WTC11 (cell line): Measurements from ENCODE around the gene NRXN3. TPM values are rescaled to one million over a fixed set of nuclear protein-coding genes. Genes with fewer than 3 reads are reported as not detected.

Experiments used
- ATAC-seq: fragments of 200-7000 bp; cut with Tn5 transposase; 2 replicates; pipeline ENCODE4 v1.10.0; 2021; ENCODE audit warnings: mild to moderate bottlenecking, moderate library complexity
- CTCF ChIA-PET: fragments of 300-600 bp; sonication (Branson Sonifier 250); formaldehyde crosslinking; loops from one replicate; lab custom pipeline; 2021; ENCODE audit warnings: antibody characterized with exemption; lab: Charles Lee
- POLR2A ChIA-PET: fragments of 350-600 bp; sonication (Branson Sonifier 250); formaldehyde crosslinking; loops from one replicate; lab custom pipeline; 2021; ENCODE audit warnings: antibody characterized with exemption; lab: Charles Lee
- DNase-seq: peaks from one replicate; pipeline ENCODE4 v3.0.0; 2021; ENCODE audit warnings: low spot score
- H3K27ac Mint-ChIP-seq: 2 replicates; pipeline ENCODE4 v1.8.0; 2021; ENCODE audit warnings: mixed read lengths
- H3K27me3 Mint-ChIP-seq: 2 replicates; pipeline ENCODE4 v1.8.0; 2021; ENCODE audit warnings: low read depth, mild to moderate bottlenecking, moderate library complexity, mixed read lengths
- H3K36me3 Mint-ChIP-seq: 2 replicates; pipeline ENCODE4 v1.8.0; 2021; ENCODE audit warnings: mixed read lengths
- H3K4me1 Mint-ChIP-seq: 2 replicates; pipeline ENCODE4 v1.8.0; 2022; ENCODE audit warnings: mixed read lengths
- H3K4me3 Mint-ChIP-seq: 2 replicates; pipeline ENCODE4 v1.8.0; 2021; ENCODE audit warnings: mild to moderate bottlenecking, moderate library complexity, mixed read lengths
- H3K9me3 Mint-ChIP-seq: 2 replicates; pipeline ENCODE4 v1.8.0; 2021; ENCODE audit warnings: mixed read lengths
- CREB1 ChIP-seq: sonication (generic); formaldehyde crosslinking; IDR thresholded peaks from 2 replicates; pipeline ENCODE4 v1.8.0; 2023; ENCODE audit warnings: mild to moderate bottlenecking, missing genetic modification reagents
- CREM ChIP-seq: sonication (generic); formaldehyde crosslinking; IDR thresholded peaks from 2 replicates; pipeline ENCODE4 v1.8.1; 2022; ENCODE audit warnings: mild to moderate bottlenecking, missing genetic modification reagents, moderate library complexity
- EMX1 ChIP-seq: fragments of 250-450 bp; sonication (Bioruptor Pico); IDR thresholded peaks from 2 replicates; pipeline ENCODE4 v1.8.0; 2021; ENCODE audit warnings: mild to moderate bottlenecking
- HMGA2 ChIP-seq: fragments of 250-450 bp; sonication (Bioruptor Pico); IDR thresholded peaks from 2 replicates; pipeline ENCODE4 v1.4.0; 2021; ENCODE audit warnings: mild to moderate bottlenecking, moderate library complexity
- MYBL2 ChIP-seq: sonication (generic); formaldehyde crosslinking; IDR thresholded peaks from 2 replicates; pipeline ENCODE4 v1.8.1; 2023; ENCODE audit warnings: mild to moderate bottlenecking, moderate library complexity, missing genetic modification reagents
- NFYB ChIP-seq: sonication (generic); formaldehyde crosslinking; conservative IDR thresholded peaks from 2 replicates; pipeline ENCODE4 v1.8.0; 2022; ENCODE audit warnings: low read depth, missing genetic modification reagents
- SP1 ChIP-seq: sonication (generic); formaldehyde crosslinking; conservative IDR thresholded peaks from 2 replicates; pipeline ENCODE4 v1.8.1; 2022; ENCODE audit warnings: missing genetic modification reagents
- ZBTB21 ChIP-seq: sonication (generic); formaldehyde crosslinking; IDR thresholded peaks from 2 replicates; pipeline ENCODE4 v1.8.1; 2023; ENCODE audit warnings: mild to moderate bottlenecking, missing genetic modification reagents, borderline replicate concordance
- ZNF121 ChIP-seq: sonication (generic); formaldehyde crosslinking; IDR thresholded peaks from 2 replicates; pipeline ENCODE4 v1.8.0; 2023; ENCODE audit warnings: missing genetic modification reagents
- ZNF317 ChIP-seq: sonication (generic); formaldehyde crosslinking; IDR thresholded peaks from 2 replicates; pipeline ENCODE4 v1.8.1; 2023; ENCODE audit warnings: low read depth, mild to moderate bottlenecking, moderate library complexity, missing genetic modification reagents, borderline replicate concordance
- total RNA-seq: library from RNA; stranded (reverse); gene quantifications from 3 replicates; pipeline ENCODE4 v1.2.3, GENCODE V29; 2021
- TF ChIP-seq, protein P1 (sequence below): fragments of 250-450 bp; sonication (Bioruptor Pico); IDR thresholded peaks from 2 replicates; pipeline ENCODE4 v1.9.0; 2021; ENCODE audit warnings: mild to moderate bottlenecking
- TF ChIP-seq, protein P2 (sequence below): sonication (generic); formaldehyde crosslinking; IDR thresholded peaks from 2 replicates; pipeline ENCODE4 v1.8.1; 2022; ENCODE audit warnings: low read depth, missing genetic modification reagents, borderline replicate concordance
- TF ChIP-seq, protein P3 (sequence below): fragments of 200-600 bp; IDR thresholded peaks from 2 replicates; pipeline ENCODE4 v1.8.0; 2022; ENCODE audit warnings: antibody characterized with exemption
- TF ChIP-seq, protein P4 (sequence below): sonication (generic); formaldehyde crosslinking; IDR thresholded peaks from 2 replicates; pipeline ENCODE4 v1.8.0; 2022; ENCODE audit warnings: missing genetic modification reagents
- TF ChIP-seq, protein P5 (sequence below): sonication (generic); formaldehyde crosslinking; IDR thresholded peaks from 2 replicates; pipeline ENCODE4 v1.8.1; 2022; ENCODE audit warnings: mild to moderate bottlenecking, moderate library complexity, missing genetic modification reagents

The NRXN3 gene
- total RNA-seq, 1 experiment from 2014 or later: 3.0 TPM

DNA sequence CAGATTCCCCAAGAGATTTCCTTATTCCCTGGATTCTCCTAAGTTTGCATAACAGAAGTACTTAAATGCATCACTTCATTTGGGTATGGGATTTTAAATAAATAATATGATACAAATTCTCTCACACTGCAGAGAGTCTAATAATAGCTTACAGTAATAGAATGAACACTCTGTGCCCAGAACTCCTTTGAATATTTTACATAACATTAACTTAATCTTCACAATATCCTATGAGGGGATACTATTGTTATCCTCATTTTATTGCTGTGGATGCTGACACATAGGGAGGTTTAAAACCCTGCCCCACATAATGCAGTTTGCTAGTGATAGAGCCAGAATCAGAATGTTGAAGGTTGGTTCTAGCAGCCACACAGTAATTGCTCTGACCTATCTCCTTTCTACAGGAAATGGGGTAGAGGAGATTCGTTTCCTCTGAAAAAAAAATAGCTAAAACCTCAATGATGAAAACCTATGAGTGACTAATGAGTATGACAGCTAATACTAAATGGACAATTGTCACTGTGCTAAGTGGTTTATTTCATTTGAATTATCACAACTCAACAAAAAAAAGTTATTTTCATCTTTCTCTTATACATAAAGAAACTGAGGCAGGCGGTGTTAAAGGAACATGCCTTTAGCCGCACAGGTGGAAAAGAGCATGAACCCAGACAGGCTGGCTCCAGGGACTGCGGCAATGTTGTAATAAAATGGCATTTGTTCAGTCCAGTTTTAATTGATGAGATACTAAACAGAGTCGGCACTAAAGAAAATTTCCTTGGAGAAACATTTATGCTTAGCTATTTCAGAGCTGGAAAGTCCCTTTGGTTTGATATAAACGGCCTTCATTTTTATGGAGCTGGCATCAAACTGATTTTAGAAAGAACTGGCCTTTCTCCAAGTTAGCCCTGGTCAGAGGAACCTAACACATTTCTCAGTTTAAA lies 880.9 kb downstream of the NRXN3 start (continued):
- no peak for TF ChIP-seq ZNF317 (CRISPR knock-in tag)
- TF ChIP-seq, protein P1, sequence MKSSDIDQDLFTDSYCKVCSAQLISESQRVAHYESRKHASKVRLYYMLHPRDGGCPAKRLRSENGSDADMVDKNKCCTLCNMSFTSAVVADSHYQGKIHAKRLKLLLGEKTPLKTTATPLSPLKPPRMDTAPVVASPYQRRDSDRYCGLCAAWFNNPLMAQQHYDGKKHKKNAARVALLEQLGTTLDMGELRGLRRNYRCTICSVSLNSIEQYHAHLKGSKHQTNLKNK (CRISPR knock-in tag): no peak
- TF ChIP-seq, all 79 proteins: peak for 0

DNA sequence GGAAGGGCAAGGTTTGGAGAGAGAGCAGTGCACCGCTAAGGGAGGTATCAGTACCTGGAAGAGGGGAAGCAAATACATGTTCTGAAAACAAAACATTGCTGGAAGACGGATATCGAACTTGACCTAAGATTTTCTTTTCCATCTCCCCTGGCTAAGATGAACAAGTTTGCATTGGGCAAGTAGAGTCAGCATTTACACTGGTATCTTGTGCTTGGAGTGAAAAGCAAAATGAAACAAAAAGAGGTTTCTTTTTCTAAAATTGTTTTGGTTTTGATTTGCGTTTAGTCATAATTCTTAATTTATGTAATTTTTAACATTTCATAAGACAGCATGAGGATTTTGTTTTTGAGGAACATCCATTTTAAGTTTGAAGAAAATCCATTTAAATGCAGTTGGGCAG lies 881.6 kb downstream of the NRXN3 start:
- TF ChIP-seq, protein P2, sequence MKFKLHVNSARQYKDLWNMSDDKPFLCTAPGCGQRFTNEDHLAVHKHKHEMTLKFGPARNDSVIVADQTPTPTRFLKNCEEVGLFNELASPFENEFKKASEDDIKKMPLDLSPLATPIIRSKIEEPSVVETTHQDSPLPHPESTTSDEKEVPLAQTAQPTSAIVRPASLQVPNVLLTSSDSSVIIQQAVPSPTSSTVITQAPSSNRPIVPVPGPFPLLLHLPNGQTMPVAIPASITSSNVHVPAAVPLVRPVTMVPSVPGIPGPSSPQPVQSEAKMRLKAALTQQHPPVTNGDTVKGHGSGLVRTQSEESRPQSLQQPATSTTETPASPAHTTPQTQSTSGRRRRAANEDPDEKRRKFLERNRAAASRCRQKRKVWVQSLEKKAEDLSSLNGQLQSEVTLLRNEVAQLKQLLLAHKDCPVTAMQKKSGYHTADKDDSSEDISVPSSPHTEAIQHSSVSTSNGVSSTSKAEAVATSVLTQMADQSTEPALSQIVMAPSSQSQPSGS (CRISPR knock-in tag): no peak
- TF ChIP-seq EMX1 (CRISPR knock-in tag) (no peak), ZNF121 (CRISPR knock-in tag) (no peak), ZBTB21 (no peak), NFYB (CRISPR knock-in tag) (no peak), MYBL2 (CRISPR knock-in tag) (no peak), SP1 (CRISPR knock-in tag) (no peak), HMGA2 (no peak), CREM (CRISPR knock-in tag) (no peak), CREB1 (CRISPR knock-in tag) (no peak)
- TF ChIP-seq, protein P3, sequence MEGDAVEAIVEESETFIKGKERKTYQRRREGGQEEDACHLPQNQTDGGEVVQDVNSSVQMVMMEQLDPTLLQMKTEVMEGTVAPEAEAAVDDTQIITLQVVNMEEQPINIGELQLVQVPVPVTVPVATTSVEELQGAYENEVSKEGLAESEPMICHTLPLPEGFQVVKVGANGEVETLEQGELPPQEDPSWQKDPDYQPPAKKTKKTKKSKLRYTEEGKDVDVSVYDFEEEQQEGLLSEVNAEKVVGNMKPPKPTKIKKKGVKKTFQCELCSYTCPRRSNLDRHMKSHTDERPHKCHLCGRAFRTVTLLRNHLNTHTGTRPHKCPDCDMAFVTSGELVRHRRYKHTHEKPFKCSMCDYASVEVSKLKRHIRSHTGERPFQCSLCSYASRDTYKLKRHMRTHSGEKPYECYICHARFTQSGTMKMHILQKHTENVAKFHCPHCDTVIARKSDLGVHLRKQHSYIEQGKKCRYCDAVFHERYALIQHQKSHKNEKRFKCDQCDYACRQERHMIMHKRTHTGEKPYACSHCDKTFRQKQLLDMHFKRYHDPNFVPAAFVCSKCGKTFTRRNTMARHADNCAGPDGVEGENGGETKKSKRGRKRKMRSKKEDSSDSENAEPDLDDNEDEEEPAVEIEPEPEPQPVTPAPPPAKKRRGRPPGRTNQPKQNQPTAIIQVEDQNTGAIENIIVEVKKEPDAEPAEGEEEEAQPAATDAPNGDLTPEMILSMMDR: no peak
- TF ChIP-seq, protein P4, sequence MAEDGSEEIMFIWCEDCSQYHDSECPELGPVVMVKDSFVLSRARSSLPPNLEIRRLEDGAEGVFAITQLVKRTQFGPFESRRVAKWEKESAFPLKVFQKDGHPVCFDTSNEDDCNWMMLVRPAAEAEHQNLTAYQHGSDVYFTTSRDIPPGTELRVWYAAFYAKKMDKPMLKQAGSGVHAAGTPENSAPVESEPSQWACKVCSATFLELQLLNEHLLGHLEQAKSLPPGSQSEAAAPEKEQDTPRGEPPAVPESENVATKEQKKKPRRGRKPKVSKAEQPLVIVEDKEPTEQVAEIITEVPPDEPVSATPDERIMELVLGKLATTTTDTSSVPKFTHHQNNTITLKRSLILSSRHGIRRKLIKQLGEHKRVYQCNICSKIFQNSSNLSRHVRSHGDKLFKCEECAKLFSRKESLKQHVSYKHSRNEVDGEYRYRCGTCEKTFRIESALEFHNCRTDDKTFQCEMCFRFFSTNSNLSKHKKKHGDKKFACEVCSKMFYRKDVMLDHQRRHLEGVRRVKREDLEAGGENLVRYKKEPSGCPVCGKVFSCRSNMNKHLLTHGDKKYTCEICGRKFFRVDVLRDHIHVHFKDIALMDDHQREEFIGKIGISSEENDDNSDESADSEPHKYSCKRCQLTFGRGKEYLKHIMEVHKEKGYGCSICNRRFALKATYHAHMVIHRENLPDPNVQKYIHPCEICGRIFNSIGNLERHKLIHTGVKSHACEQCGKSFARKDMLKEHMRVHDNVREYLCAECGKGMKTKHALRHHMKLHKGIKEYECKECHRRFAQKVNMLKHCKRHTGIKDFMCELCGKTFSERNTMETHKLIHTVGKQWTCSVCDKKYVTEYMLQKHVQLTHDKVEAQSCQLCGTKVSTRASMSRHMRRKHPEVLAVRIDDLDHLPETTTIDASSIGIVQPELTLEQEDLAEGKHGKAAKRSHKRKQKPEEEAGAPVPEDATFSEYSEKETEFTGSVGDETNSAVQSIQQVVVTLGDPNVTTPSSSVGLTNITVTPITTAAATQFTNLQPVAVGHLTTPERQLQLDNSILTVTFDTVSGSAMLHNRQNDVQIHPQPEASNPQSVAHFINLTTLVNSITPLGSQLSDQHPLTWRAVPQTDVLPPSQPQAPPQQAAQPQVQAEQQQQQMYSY (CRISPR knock-in tag): no peak
- TF ChIP-seq, protein P5, sequence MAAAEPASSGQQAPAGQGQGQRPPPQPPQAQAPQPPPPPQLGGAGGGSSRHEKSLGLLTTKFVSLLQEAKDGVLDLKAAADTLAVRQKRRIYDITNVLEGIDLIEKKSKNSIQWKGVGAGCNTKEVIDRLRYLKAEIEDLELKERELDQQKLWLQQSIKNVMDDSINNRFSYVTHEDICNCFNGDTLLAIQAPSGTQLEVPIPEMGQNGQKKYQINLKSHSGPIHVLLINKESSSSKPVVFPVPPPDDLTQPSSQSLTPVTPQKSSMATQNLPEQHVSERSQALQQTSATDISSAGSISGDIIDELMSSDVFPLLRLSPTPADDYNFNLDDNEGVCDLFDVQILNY: no peak
- ChIA-PET CTCF (no interaction called here), POLR2A (no interaction called here)
- ATAC-seq: no peak
- DNase-seq: no peak
- H3K4me1 Mint-ChIP-seq: peaks cover 3% of the 10 kb centered on the region; the same call in 1 of the 2 replicates
- H3K27me3 Mint-ChIP-seq: no peaks in the 10 kb centered on the region; the same call in 1 of the 2 replicates
- H3K36me3 Mint-ChIP-seq: 0 out of 2 replicates have a peak, but pooled peaks cover 2% of the 10 kb centered on the region
- no peak overlapping the region for H3K4me3 Mint-ChIP-seq
- H3K27ac Mint-ChIP-seq: no peak overlapping the region
- H3K9me3 Mint-ChIP-seq: peaks cover 4% of the 10 kb centered on the region
